IPS-11a (cell line): ENCODE data around the gene TMEM127.
"Not testable (repeated sequence)": the region's sequence is repeated elsewhere in the genome, so short reads cannot be mapped to it uniquely, and the experiment has no call there.

Experiments
- H3K4me3 ChIP-seq: one replicate; pipeline ENCODE4 v1.5.1; 2013; ENCODE audit warnings: low read depth, low read length, control low read depth

TMEM127 gene

DNA sequence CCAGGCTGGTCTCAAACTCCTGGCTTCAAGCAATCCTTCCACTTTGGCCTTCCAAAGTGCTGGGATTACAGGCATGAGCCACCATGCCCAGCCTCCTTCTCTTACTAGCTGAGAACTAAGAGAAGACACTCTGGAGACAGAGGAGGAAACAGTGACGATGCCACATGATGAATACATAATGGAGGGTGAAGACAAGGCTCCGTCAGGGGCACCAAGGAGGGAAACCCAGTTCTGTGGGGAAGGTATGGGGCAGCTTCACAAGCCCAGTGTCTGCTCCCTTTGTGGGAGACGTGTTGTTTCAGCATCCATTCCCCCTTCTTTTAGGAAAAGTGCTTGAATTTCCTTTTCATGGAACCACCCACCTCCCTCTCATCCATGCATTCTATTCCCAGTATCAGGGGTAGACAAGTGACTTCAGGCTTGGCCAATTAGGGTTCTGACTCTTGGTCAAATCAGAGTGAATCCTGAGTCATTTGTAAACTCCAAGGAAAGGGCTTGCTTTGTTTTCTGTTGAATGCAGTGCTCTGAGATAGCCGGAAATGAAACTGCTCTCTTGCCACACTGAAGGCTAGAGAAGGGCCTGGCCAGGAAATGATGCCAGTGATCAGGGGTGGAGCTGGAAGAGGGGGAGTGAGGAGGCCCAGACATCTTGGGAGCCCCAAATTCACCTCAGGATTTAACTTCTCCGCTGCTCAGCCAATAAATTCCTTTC lies 23.7 kb downstream of the TMEM127 start:
- H3K4me3 ChIP-seq = no peak overlapping the region

DNA sequence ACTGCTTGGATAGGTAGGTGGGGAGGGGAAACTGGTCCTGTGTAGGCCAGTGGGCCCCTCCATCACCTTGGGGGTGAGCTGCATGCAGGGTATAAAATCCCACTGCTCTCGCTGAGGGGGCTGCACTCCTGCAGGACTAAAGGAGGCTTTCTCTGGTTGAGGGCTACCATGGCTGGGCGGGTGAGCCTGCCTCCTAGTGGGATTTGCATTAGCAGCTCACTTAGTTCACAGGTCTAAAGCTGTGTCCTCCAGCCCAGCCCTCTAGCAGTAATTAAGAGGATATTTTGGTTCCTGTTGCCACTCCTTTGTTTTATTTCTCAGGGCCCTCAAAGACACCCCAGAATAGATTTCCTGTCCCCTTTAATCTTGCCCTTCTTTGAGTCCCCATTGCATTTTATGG lies 24.6 kb downstream of the TMEM127 start:
- no peak overlapping the region for H3K4me3 ChIP-seq

DNA sequence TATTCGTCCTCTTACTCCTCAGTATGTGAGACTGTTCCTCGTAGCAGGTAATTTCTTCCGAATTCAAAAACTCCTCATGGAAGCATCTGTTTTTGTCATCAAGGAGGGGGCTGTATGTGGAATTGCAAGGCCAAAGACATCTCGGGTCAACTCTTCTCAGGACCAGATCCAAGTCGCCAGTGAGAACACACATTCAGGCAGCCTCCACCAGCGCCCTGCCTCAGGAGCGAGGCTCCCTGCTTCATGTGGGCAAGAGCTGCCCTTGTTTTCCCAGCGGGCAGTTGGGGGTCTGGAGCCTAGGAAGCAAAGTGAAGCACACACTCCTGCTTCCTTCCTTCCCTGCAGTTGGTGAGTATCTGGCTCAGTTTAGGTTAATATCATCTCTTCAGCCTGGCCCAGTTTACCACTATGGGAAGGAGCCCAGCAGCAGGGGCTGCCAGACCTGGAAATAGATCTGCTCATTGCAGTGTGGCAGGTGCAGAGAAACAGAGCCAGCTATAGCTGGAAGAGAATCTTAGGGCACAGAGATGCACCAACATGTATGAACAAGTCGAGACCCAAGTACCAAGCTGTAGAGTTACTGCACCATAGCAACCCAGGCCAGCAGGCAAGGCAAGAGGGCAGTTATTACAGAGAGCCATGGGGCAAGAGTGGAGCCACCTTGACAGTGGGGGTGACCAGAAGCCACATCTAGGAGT lies 25.3 kb downstream of the TMEM127 start:
- H3K4me3 ChIP-seq = no peak overlapping the region

DNA sequence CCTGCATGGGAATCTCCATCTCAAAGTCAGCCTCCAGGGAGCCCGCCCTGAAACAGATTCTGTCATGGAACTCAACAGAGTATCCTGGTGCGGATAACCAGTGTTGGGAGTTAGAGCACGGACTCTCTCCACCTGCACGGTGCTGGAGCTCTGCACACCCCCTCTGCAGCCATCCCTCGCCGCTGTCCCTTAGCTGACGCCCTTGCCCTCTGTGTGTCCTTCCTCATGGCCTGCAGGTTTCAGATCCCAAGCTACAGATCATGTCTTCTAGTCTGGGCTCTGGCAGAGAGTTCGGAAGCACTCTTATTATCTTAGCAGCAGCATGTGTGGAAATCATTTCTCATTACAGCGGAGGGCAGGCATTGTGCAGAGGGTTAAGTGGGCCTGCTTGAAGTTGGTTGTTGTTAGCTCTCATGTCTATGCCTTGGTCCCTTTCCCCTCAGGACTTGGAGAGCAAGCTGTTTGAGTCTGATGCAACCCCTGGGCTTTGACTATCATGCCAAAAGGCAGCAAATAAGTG lies 26.0 kb downstream of the TMEM127 start:
- no peak overlapping the region for H3K4me3 ChIP-seq

DNA sequence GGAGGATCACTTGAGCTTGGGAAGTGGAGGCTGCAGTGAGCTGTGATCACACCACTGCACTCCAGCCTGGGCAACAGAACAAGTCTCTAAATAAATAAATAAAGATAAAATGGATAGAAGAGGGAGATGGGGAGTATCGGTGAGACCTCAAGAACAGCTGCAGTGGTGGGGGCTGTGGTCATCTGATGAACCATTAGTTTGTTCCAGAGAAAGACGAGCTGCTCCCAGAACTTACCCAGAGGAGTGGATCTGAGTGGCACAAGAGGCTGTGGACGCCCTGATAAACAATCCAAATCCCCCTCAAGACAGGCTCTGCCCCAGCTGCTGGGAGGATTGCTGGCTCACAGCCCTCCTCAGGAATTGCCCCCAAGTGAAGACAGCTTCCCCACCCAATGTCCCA lies 26.7 kb downstream of the TMEM127 start:
- H3K4me3 ChIP-seq = no peak overlapping the region

DNA sequence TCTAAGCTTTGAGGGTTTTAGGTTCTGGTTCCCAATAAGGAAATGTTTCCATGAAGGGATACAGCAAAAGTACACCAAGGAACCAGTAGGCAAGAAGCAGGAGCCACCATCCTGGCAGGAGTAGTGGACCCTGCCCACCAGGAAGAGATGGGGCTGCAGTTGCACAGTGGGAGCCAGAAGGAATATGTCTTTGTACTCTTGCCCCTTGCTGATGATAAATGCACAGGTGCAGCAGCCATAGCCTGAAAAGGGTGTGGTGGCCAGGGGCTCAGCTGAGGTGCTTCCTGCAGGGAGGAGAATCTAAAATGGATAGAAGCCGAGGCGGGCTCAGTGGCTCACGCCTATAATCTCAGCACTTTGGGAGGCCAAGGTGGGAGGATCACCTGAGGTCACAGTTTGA lies 27.5 kb downstream of the TMEM127 start:
- no peak overlapping the region for H3K4me3 ChIP-seq

DNA sequence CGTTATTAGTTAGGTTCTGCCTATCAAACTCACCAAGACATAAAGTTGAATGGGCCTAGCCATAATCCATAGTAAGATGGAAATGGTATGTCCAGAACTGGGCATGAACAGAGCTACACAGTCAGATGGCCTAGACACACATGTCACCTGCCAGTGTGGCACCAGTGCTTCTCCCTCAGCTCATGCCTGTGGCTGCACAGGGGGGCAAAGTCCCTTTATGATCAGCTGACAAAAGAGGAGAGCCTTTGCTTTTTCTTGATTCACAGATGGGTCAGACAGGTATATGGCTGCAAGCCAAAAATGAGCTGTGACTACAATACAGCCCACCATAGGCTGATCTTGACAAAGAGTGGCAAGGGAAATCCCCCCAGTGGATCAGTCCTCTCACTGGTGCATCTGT lies 28.9 kb downstream of the TMEM127 start:
- H3K4me3 ChIP-seq = no peak overlapping the region

DNA sequence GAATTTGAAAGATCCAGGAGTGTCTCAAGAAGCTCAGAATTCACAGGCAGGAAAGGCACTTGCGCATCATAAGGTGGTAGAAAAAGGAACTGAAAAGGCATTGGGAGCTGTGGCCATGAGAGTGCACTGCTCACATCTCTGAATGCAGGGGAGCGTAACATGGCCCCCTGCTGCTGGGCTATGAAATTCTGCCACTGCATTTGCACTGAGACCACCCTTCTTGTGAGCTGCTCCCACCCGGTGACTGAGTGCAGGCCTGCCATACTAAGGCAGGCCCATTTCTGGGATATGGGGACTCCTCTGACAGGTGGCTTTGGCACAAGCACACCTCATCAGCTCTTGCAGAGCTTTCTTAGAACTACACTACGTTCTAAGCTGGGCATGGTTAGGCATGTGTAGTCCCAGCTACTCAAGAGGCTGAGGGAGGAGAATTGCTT lies 31.9 kb downstream of the TMEM127 start:
- H3K4me3 ChIP-seq = no peak overlapping the region

DNA sequence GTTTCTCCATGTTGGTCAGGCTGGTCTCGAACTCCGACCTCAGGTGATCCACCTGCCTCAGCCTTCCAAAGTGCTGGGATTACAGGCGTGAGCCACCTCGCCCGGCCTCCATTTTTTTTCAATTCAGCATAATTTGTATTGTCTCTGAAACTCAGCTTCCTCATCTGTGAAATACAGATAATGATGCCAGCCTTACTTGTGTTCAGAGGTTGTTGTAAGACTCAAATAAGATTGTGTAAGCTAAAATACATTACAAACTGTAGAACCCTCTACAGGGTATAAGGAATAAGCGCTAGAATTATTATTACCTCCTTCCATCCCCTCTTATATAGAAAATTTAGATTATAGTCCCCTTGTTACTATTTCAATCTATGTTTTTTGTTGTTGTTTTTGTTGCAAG lies 32.4 kb downstream of the TMEM127 start:
- no peak overlapping the region for H3K4me3 ChIP-seq

DNA sequence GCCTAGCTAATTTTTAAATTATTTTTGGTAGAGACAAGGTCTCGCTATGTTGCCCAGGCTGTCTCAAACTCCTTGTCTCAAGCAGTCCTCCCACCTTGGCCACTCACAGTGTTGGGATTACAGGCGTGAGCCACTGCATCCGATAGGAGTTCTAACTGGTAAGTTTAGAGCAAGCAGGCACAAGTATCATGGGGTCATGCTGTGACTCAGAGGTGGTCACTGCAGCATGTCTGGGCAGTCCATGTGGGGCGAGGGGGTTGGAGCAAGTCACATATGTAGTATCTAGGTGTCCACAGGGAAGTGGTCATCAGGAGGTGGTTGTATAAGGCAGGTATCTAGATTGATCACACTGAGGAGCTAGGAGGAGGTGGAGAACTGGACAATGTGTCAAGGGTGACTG lies 34.5 kb downstream of the TMEM127 start:
- no peak overlapping the region for H3K4me3 ChIP-seq

DNA sequence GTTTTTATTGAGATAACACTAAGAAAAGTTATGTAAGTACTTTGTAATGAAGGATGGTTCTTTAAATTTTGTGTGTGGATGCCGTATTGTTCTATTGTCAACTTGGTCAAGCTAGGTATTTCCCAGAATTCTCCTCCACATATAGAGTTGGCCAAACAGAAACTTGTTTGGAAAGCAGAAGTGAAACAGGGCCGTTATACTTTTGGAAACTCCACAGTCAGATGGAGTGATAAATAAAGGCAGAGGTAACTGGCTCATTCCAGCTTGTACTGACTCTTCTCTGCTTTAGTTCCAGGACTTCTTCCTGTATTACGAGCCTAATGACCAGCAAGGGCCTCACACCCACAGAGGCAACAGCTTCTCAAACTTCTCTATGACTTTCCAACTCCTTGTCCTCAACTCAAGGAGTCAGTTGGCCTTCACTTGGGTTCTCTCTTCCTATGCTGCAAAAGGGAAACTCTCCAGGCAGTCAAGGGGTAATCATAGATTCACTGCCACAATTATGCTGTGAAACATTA lies 40.7 kb downstream of the TMEM127 start:
- H3K4me3 ChIP-seq = no peak overlapping the region

DNA sequence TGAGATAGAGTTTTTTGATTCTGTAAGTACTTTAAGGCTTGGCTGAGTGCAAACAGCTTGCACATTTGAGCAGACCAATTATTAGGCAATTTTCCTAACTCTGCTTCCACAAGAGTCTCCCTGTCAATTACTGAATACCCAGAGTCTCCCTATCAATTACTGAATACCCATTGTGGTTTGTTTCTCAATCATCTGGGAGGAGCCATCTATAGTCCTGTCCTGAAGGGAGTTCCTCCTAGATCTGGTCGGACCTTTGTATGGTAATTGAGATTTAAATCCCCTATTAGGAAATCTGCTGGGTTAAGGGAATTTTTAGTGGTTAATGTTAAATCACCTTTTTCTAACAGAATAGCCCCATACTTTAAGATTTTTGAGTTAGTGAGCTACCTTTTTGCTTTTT lies 44.7 kb downstream of the TMEM127 start:
- H3K4me3 ChIP-seq = not testable (repeated sequence)

DNA sequence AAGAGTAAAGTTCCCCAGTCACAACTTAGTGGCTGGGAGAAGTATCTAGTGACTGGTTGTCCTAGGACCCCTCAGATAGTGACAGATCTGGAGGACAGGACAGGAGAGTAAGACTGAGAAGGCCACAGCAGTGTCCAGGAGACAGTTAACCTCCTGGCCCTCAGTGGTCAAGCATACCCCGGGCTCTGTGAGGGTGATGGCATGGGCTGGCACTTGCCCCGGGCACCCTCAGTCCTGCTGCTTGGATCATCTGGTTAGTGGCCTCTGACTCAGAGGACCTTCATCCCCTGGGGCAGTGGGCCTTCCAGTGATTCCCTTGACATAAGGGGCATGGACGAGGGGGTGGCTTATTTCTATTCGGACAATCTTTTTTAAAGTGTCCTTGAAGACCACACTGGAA lies 45.8 kb downstream of the TMEM127 start:
- not testable (repeated sequence) for H3K4me3 ChIP-seq

DNA sequence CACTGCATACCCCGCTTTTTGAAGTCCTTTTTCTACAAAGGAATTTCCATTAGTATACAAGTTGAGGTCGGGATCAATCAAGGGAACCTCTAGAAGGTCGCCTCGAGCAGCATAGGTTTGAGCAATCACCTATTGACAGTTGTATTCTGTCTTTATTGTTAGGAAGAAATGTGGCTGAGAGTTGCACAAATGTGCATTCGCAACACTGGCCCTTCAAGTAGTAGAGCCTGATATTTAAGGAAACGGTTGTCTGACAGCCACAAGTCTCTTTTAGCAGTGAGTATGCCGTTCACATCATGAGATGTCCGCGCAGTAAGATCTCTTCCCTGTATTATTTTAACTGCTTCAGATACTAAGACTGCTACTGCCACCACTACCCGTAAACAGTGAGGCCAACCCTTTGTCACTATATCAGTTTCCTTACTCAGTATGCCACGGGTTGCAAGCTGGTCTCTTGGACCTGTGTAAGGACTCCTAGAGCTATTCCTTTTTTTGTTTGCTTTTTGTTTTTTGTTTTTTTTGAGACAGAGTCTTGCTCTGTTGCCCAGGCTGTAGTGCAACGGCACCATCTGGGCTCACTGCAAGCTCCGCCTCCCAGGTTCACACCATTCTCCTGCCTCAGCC lies 47.2 kb downstream of the TMEM127 start:
- H3K4me3 ChIP-seq = no peak overlapping the region

DNA sequence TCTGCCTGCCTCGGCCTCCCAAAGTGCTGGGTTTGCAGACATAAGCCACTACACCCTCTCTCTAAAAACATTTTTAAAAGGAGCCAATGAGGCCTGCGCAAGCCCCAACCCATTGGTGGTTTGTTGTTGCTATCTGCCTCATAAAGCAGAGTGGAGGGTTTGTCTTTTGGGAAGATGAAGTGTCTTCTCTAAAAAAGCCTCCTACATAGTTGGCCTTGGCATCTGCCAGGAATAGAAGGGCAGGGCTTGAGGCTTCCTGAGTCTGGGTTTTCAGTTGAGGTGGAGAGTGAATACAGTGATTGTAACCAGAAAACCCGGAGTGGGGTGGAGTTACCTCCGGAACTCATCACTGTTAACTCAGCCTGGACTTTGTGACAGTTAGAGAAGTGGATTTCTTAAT lies 51.2 kb downstream of the TMEM127 start:
- H3K4me3 ChIP-seq = no peak overlapping the region

DNA sequence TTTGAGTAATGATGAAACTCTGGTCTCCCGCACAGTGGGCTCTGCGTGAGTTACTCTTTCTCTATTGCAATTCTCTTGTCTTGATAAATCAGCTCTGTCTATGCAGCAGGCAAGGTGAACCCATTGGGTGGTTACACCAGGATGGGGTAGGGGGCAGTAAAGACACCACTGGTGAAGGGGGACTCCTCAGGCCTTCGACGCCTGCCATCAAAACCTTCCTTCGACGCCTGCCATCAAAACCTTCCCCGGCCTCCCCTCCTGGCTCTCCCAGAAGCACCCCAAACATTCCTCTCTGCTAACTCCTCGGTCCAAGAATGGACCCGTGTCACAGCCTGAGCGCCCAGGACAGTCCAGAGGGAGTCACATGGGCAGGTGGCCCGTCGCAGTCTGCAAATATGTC lies 52.4 kb downstream of the TMEM127 start:
- H3K4me3 ChIP-seq = no peak overlapping the region

DNA sequence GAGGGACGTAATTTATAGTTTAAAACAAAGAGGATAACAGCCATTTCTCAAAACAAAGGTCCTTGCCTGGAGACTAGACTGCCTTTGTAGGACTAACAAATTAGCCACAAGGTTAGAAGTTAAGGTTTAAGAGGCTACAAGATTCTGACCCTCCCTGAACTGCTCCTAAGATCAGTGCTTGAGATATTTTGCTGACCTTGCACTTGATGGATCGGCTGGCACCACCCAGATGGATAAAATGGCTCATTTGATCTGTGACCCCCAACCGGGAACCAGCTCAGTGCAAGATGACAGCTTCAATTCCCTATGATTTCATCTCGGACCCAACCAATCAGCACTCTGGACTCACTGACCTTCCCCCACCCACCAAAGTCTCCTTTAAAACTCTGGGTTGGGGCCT lies 53.5 kb downstream of the TMEM127 start:
- no peak overlapping the region for H3K4me3 ChIP-seq

DNA sequence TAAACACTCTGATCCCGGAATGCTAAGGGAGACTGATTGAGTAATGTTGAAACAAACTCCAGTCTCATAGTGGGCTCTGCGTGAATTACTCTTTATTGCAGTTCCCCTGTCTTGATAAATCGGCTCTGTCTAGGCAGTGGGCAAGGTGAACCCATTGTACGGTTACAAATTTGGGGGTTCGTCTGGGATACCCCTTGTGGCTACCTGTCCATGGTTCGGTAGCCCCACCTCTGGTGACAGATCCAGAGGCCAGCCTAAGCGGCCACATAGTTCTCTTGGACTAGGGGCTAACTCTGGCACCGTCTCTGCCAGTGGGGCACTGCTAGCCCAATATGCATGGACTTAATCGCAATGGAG lies 56.1 kb downstream of the TMEM127 start:
- H3K4me3 ChIP-seq = peak overlapping the region; percentile 43

DNA sequence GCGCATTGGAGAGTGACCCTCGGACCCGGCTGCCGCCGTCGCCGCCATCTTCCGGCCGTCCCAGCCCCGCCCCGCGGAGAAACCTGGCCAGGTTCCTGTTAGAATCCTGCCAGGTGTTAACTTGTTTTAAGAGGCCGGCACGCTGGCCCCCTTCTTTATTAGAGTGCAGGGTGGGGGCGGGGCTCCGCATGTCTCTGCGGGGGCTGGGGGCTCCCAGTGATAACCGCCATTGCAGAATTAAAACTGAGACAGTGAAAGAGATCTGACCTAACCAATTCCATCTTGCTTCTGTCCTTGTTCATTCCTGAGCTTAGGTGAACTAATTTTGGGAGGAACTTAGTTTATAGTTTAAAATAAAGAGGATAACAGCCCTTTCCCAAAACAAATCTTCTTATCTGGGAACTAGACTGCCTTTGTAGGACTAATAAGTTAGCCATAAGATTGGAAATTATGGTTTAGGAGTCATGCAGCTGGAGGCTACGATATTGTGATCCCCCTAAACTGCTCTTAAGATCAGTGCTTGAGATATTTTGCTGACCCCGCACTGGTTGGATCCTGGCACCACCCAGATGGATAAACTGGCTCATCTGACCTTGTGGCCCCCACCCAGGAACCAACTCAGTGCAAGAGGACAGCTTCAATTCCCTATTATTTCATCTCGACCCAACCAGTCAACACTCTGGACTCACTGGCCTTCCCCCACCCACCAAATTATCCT lies 56.6 kb downstream of the TMEM127 start:
- H3K4me3 ChIP-seq = peak overlapping the region; percentile 80

DNA sequence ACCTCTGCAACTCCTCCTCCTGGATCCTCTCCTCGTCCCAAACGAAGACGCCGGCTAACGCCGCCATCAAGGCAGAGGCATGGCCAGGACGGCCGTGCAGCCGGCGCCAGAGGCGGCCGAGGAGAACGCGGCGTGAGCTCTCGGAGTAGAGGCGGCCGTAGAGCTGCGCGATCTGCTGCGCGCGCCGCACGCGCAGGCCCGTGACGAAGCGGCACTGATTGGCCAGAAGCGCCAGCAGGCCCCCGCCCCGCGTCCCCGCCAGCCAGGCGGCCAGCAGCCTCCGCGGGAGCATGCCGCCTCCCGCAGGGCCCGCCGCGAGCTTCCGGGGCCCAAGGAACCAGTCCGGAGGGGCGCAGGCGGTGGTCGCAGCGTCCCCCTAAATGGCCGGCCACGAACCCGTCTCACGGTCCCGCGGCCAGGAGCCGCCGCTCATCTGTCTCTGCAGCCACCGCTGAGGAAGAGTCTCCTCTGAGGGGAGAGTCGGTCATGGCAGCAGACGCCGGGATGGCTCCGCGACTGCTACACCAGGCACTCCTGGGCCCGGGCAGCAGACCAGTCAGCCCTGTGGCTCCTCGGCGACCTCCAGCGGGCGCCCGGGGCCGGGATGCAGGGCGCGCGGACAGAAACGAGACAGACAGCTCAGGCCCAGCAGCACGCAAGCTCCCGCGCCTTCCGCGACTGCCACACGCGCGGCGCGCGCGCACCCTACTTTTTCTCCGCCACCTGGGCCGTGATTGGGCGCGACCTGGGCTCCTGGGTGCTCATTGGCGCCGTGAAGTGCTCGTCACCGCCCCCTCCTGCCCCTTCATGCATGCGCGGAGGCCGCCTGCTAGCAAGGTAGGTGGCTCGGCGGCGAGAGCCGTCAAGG lies 57.4 kb downstream of the TMEM127 start, which contains the start of gene STARD7:
Gene STARD7 (minus strand): TSS at position 685 of the 868 bp plus-strand sequence. CDS start 393 bp downstream, at position 292.
- peak within 1 kb of the TSS; percentile 80 for H3K4me3 ChIP-seq
